ENCODE measurements around the gene ROBO1. TPM values are rescaled to one million over a fixed set of nuclear protein-coding genes. Genes with fewer than 3 reads are reported as not detected.

Gene ROBO1
- total RNA-seq, 2 donors from 2014 or later: 13.6 to 18.7 TPM

- DNase-seq (no peak), ATAC-seq (no peak)
- intact Hi-C loops (cut with DNase I): no loop called here
Measured at GRCh38 chr3:78990156-78990555, 777.6 kb downstream of the ROBO1 start.

- DNase-seq (no peak), ATAC-seq (no peak)
- intact Hi-C loops (cut with DNase I): no loop called here
Measured at GRCh38 chr3:78988324-78988723, 779.5 kb downstream of the ROBO1 start.

GRCh38 chr3:78986416-78987101 lies 781.2 kb downstream of the ROBO1 start:
- no peak for ATAC-seq
- intact Hi-C loops (cut with DNase I): no loop called here
- no peak for DNase-seq

GRCh38 chr3:78985981-78986380 lies 781.8 kb downstream of the ROBO1 start:
- intact Hi-C loops (cut with DNase I): no loop called here
- ATAC-seq: no peak
- no peak for DNase-seq

GRCh38 chr3:78979028-78979427 lies 788.8 kb downstream of the ROBO1 start:
- ATAC-seq (no peak), DNase-seq (no peak)
- intact Hi-C loops (cut with DNase I): no loop called here

GRCh38 chr3:78978037-78978436 lies 789.8 kb downstream of the ROBO1 start:
- ATAC-seq: no peak
- no peak for DNase-seq
- intact Hi-C loops (cut with DNase I): no loop called here

- intact Hi-C loops (cut with DNase I): no loop called here
- ATAC-seq (no peak), DNase-seq (no peak)
Measured at GRCh38 chr3:78977073-78977472, 790.7 kb downstream of the ROBO1 start.

- ATAC-seq: no peak
- no peak for DNase-seq
- intact Hi-C loops (cut with DNase I): no loop called here
Measured at GRCh38 chr3:78976200-78976599, 791.6 kb downstream of the ROBO1 start.

- DNase-seq: no peak
- intact Hi-C loops (cut with DNase I): no loop called here
- no peak for ATAC-seq
Measured at GRCh38 chr3:78974181-78974790, 793.5 kb downstream of the ROBO1 start.

GRCh38 chr3:78972617-78973301 lies 795.0 kb downstream of the ROBO1 start:
- ATAC-seq (no peak), DNase-seq (no peak)
- intact Hi-C loops (cut with DNase I): no loop called here

- no peak for DNase-seq
- ATAC-seq: no peak
- intact Hi-C loops (cut with DNase I): no loop called here
Measured at GRCh38 chr3:78970656-78971055, 797.1 kb downstream of the ROBO1 start.

- intact Hi-C loops (cut with DNase I): no loop called here
- DNase-seq (no peak), ATAC-seq (peak in 1 of 2 donors; percentile 48)
Measured at GRCh38 chr3:78969483-78969882, 798.3 kb downstream of the ROBO1 start.

- intact Hi-C loops (cut with DNase I): no loop called here
- ATAC-seq (no peak), DNase-seq (no peak)
Measured at GRCh38 chr3:78967061-78967460, 800.7 kb downstream of the ROBO1 start.

- intact Hi-C loops (cut with DNase I): no loop called here
- no peak for DNase-seq
- no peak for ATAC-seq
Measured at GRCh38 chr3:78963771-78964170, 804.0 kb downstream of the ROBO1 start.

- DNase-seq (no peak), ATAC-seq (no peak)
- intact Hi-C loops (cut with DNase I): no loop called here
Measured at GRCh38 chr3:78957456-78957855, 810.3 kb downstream of the ROBO1 start.

- no peak for ATAC-seq
- DNase-seq: no peak
- intact Hi-C loops (cut with DNase I): no loop called here
Measured at GRCh38 chr3:78951342-78951945, 816.4 kb downstream of the ROBO1 start.

GRCh38 chr3:78941587-78941986 lies 826.2 kb downstream of the ROBO1 start:
- DNase-seq (no peak), ATAC-seq (peak in 1 of 2 donors; percentile 69)
- intact Hi-C loops (cut with DNase I): no loop called here

- ATAC-seq: no peak
- intact Hi-C loops (cut with DNase I): no loop called here
- no peak for DNase-seq
Measured at GRCh38 chr3:78940626-78941025, 827.2 kb downstream of the ROBO1 start.

- intact Hi-C loops (cut with DNase I): no loop called here
Measured at GRCh38 chr3:78940128-78940527, 827.7 kb downstream of the ROBO1 start.

GRCh38 chr3:78937475-78937874 lies 830.3 kb downstream of the ROBO1 start:
- ATAC-seq (no peak), DNase-seq (no peak)
- intact Hi-C loops (cut with DNase I): no loop called here

More at GRCh38 chr3:78940128-78940527, 827.7 kb downstream of the ROBO1 start:
- DNase-seq (no peak), ATAC-seq (no peak)
